CD4-positive, alpha-beta T cell treated with Interleukin-10 for 1 hour (primary cell): ENCODE results near the gene LAD1.
A peak's percentile ranks its signal among the peaks of the same experiment; 100 is the strongest.

ENCODE experiments used
- DNase-seq: peaks from one replicate; pipeline ENCODE4 v3.0.0-alpha.2; 2020

Gene LAD1

DNA sequence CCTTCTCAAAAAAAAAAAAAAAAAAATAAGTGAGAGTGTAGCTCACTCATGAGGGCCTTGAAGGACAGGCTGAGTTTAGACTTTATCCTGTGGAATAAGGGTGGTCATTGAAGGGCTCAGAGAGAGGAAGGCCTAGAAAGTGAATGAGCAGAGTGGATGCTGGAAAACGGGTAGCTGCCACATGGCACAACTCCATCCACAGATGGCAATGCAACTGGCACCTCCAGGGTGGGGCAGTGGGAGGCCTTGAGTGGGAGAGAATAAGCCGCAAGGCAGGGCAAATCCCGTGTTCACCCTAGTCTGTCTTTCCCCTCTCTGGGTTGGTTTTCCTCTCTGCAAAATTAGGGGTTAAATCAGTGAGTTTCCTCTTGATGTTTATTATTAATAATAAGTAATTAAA is 19.3 kb upstream of the LAD1 start:
- no peak for DNase-seq

DNA sequence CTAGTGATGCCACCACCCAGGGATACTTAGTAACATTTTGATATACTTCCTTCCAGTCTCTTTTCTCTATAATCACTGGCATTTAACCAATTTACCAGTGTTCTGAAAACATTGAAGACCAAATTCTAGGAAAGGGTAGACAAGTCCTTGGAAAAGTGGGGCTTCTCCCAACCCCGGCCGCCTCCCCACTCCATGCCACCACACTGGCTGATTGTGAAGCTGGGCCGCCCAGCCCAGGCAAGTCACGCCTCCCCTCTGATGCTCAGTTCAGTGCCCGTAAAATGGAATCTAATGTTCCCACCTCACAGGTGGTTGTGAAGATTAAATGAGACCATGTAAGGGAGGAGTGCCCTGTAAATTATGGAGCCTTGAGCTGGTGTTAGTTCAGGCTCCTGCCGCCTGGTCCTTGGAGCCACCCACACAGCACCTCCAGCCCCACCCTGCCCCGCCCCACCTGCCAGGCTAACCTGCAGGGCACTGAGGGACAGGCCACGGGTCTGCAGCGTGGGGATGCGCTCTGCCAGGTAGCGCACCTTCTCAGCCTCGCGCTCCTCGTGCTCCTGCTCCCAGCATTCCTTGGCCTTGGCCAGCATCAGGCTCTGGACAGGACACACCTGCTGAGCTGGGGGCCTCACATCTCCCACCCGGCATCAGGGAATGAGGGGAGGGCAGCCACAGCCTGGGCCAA is 15.1 kb upstream of the LAD1 start:
- DNase-seq = no peak

DNA sequence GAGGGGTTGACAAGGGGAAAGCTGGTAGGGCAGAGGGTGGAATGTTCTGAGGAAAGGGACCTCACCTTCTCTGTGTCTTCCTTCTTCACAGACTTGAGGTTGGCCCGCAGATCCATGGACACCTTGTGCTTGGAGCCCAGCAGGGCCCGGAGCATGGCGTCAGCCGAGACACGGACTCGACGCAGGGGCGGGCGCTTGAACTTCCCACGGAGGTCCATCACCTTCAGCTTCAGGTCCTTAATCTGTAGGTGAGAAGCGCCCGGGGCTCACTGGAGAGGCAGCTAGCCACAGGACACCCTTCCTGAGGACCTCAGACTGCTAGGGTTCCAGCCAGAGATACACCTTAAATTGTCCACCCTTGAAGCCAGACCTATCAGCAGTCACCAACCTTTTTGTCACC is 12.2 kb upstream of the LAD1 start:
- no peak for DNase-seq

DNA sequence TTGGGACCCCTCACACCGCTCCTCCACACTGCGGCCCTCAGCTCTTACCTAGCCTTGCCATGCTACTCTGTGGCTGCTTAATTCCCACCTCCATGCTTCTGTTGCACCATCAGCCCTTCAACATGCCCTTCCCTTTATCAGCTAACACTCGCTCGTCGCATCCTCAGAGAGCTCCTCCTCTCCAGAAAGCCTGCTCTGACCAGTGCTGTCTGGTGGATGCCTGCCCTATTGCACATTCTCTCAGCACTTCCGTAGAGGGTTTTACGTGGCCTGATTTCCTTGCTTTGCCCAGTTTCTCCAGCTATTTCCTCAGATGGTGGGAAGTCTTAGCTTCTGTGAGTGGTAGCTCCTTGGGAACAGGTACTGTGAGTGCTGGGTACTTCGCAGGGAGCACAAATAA is 10.3 kb upstream of the LAD1 start:
- no peak for DNase-seq

DNA sequence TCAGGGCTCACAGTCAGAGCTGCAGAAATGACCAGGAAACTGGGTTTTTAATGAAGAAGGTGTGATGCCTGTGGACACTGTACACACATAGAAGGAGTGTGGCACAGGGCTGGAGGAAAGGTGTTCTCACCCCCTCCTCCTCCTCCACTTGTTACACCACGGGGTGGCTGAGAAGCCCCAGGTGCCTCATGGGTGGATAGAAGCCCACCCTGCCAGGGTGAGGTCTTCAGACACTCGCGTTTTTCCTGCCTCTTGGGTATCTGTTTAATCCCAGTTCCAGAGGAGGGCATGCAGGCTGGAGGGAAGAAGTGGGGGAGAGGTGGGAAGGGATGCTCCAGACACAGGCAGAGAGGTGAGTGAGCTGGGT is 9.7 kb upstream of the LAD1 start:
- no peak for DNase-seq

DNA sequence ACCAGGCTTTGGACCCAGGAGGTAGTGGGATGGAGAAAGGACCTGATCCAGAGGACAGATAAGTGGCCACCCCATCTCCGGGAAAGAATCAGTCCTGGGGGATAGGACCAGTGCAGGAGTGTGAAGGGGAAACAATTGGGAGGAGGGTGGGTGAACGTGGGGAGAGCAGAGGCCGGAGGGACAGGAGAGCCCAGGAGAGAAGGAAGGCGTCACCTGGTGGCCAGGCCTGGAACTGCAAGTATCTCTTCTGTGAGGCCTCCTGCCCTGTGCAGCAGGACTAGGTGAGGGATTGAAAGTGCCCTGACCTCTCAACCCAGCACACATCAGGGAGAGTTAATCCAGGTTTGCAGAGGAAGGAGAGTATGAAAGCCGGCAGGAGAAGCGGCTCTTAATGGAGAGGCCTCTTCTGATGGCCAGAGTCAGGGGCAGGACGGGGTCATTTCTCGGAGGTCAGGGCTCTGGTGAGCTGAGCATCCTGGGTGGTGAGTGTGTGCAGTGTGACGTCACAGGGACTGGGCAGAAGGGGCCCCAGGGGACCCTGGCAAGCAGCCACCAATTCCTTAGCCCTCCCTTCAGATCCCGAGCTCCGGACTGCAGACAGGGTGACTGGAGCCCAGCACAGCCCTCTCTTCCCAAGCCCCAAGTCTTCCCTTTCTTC is 9.2 kb upstream of the LAD1 start:
- peak; percentile 58 for DNase-seq

DNA sequence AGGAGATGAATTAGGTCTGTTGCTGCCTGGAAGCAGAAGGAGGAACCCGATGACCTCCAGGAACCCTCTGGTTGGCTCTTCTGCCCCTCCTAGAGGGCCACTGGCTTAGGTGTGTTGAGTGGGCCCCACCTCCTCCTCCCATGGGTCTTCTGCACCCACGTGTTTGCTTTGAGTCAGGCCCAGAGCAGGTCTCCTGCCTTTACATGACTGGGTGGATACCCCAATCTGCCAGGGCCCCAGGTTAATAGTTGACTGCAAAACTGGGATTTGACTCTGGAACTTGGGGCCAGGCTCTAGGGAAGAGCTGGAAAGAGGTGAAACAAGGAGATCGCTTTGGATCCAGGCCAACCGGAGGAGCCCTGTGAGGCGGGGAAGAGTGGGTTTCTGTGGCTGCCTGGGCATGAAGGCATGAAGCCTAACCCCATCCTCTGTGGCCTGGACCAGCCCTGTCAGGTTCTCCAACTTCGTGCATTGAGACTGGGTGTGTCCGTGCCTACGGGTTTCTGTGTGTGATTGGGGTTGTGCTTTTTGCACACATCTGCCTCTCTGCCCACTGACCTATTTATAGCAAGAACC is 7.8 kb upstream of the LAD1 start:
- no peak for DNase-seq

DNA sequence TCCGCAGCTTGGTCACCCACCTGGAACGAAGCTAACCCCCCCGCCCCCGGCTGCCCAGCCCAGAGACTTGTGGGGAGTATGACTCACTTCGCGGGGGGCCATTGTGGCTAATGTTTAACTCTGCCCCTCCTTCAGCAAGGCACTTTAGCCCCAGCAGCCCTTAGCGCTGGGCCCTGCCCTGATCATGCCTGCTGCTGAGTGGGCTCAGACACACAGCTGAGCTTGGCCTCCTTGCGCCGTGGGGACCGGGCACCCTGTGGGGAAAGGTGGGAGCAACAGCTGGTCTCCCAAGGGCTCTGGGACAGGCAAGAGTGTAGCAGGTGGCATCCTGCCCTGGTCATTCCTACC is 6.3 kb upstream of the LAD1 start:
- DNase-seq = no peak

DNA sequence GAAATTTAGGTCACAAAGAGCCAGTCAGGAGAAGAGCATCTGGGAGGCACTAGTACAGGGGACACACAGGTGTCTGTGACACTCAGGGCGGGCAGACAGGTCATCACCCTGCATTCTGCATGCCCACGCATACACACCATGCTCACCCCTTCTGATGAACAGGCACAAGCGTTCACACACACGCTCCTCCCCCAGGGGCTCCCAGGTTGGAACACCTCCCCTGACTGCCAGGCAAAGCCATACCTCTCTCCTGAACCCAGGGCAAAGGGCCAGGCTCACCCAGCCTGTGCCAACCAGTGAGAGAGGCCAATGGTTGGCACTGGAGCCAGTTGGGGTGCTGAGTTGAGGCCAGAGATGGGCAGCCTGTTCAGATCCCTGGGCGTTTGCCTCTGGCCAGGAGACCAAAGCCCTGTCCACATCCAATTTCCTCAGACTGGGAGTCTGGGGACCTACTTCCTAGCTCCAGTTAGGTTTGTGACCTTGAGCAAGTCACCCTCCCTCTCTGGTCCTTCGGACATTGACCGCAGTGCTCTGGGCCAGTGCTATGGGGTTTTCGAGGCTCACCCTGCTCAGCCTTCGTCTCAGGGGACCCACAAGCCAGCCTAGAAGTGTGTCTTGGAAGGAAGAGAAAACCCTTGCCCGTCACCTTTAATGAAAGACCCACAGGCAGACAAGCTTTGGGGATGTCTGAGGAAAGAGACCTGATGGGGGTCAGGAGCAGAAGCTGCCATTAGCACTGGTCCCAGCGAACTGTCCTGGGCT is 5.8 kb upstream of the LAD1 start:
- DNase-seq = no peak

DNA sequence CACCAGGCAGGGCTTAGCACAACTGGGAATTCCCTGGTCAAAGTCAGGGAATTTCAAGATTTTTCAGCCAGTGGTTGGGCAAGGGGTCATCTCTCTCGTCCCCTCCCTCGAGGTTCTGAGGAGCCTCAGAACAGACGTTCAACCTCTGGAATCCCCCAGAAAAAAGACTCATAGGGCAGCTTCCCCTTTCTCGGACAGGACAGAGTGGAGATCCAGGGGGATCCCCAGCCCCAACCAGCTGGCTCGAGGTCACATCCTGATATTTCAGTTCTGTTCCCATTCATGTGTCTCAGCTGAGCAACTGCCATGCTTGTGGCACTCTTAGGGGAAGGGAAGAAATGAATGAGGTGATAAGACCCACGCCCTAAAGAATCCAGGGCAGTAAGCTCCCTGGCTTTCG is 4.9 kb upstream of the LAD1 start:
- DNase-seq = no peak

DNA sequence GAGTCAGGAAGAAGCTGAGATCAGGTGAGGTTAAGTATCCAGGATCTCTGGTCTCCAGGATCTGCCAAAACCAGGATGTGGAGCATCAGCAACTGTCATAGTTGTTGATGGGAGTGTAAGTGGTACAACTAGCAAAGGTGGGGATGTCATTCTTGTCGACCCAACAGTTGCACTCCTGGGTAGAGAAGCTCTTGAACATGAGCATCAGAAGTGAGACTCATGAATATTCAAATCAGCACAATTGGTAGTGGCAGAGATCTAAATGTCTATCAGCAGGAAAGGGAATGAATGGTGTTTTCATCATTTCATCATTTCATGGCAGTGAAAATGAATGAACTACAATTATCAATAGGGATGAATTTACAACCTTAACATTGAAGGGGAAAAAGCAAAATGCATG is 4.2 kb upstream of the LAD1 start:
- DNase-seq = no peak

DNA sequence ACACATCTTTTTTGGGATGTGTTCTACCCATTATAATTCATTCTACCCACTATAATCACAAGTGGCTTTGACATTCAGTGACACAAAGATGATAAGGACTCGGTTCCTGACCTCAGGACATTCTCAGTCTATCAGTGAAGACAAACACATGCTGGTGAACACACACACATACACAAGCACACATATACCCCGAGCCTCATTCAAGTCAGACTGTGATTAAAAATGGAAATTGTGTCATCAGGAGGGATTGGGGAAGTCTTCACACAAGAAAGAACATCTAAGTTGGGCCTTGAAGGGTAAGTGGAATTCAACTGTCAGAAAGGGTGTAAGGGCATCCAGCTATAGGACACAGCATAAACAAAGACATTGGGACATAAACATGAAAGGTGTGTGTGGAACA is 2.6 kb upstream of the LAD1 start:
- no peak for DNase-seq

DNA sequence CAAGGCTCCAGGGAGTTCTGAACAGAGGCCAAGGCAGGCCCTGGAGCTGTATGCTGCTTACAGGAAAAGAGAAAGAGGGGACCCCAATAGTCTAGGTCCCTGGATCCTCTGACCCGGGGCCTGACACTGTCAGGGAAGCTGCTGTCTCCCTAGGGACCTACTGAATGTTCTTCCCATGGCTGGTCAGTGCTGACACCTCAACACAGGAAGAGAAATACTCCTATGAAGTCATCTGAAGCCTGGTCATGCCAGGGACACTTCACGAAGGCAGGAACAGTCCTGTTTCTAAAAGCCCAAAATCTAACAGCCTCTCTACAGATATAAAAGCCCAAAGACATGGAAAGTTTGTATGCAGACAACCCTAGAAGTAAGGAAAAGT is 1.7 kb upstream of the LAD1 start:
- no peak for DNase-seq

DNA sequence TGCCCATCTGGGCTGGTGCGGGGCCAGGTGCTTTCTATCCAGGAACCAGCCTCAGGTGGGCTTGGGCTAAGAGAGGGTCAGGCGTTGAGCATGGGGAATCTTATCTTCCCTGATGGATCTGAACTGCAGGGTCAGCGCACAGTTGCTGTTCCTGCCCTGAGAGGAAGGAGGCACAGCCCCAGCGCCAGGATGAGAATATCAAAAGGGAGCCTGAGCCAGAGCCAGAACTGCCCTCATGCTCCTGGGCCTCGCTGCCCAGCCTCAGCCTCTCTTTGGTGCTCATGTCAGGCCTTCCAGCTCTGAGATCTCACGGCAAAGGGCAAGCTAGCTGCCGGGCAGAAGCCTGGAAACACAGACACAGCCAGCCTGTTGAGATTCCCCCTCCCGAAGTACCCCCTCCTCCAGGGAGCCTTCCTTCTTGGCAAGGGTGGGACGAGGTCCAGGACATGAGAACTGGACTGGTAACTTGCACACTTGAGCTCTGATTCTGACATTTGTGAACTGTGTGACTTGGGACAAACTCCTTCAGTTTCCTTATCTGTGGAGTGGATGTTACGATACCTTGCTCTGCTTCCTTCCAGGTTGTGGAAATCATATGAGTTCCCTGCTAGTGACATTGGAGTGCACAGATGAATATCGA is 1.2 kb upstream of the LAD1 start:
- no peak for DNase-seq

DNA sequence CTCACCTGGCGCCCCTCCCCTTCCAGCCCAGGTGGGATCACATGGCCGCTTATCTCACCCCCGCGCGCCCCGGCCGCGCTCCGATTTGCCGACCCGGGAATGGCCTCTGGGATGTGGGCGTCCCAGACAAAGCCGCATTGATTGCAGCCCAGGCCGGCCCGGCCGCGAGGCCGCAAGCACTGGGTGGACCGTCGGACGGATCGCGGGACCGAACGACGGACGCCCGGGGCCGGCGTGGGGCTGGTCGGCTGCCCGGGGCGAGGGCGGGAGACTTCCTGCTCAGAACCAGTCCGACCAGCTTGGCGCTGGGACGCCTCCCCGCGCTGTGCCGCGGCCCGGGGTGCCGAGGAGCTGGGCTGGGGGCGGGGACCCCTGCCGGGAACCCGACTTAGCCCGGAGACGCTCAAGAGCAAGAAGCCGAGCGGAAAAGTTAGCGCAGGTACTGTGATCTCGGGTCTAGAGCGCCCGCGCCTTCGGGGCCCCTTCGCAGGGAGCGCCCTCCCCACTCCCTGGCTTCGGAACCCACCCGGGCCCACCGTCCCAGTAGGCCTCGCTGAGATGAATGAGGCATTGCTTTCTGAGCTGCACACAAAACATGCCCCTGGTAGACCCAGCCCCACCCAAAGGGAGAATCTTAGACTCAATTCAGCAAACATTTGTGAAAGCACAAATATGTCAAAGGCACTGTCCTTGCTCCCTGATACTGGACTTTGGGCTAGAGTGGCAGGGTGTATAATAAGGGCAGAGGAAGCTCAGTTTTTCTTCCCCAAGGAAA is 415 bp upstream of the LAD1 start:
- no peak for DNase-seq

DNA sequence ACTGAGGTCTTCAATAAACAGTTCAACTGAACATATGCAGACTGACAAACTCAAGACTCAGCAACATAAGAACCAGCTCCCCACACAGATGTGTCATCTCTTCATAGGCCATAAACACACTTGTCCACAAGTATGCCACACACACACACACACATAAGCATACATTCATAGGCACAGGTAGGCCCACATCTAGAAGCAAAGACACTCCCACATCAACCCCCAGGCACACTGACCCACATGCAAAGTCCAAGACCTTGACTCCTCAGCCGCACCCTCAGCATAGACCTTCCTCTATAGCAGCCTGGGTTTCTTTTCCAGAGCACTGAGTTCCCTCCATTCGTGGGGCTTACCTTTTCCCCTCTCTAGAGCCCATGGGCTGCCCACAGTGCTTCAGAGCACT is 1.4 kb downstream of the LAD1 start:
- no peak for DNase-seq

DNA sequence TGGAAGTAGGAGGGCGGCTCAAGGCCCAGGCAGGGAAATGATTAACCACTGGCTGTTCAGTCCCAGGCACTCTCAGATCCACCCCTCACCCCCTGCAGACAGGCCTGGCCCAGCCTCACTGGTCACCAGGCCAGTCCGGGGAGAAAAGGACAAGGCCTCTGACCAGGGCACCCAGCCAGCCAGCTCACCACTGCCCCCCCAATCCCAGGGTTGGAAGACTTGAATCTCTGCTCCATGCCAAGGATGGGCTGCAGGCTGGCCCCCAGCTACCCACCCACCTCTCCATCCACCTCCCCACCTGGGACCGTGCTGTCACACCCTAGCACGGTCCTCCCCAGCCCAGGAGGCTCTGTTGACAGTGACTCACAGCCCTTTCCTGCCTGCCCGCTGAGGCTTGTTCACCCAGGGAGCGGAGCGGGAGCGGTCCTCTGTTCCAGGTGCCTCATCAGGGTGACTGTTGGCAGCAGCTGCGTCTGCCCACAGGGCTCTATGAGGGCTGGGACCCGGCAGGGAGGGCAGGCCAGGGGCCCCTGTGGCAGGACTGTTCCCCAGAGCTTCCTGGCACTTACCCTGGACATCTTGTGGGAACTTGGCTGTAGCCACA is 2.2 kb downstream of the LAD1 start:
- DNase-seq = no peak

DNA sequence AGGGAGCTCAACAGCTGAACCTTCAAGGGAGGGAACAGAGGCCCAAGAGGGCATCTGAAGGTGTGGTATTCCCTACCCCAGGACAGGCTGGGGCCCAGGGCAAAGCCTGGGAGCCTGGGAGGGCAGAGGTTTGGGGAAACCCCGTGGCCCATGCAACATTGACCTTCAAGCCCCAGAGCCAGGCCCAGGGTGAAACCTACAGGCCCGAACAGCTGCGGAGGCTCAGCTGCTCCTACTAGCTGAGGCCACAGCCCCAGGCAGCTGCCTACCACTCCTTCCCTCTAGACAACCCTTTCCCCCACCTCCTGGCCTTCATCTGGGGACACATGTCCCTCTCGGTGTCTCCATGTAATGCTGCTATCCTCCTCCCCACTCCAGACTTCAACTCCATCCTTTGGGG is 3.2 kb downstream of the LAD1 start:
- DNase-seq = no peak

DNA sequence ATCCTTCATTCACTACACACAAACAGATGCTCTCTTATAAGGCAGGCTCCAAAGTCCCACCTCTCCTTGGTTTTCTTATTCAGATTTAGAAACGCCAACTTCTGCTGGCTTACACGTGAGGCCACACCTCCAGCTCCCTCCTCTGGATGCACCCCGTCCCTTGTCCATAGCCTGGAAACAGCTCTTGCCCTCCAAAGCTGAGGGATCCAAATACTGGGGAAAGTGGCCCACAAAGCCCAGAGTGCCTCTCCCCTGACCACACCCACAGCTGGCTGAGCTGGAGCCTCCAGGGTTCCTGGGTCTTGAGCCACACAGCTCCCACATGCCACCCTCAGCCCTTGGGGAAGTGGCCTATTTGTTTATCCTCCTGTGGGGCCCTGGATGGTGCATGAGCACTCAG is 4.5 kb downstream of the LAD1 start:
- no peak for DNase-seq

DNA sequence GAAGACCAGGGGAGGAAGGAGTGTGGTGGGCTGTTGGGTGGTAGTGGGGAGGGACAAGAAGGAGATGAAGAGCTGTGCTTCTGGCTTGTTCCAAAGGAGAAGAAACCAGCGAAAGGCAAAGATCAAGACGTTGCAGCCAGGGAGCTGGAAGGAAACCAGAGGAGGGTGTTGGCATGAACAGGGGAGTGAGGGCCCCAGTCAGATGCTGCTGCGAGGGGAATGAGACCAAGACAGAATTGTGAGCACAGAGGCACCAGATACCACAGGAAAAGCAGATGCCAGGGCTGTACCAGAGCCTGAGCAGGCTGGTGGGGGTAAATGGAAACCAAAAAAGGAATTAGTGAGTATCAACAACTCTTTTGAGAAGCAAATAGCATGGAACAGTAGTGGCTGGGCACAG is 6.0 kb downstream of the LAD1 start:
- DNase-seq = no peak

DNA sequence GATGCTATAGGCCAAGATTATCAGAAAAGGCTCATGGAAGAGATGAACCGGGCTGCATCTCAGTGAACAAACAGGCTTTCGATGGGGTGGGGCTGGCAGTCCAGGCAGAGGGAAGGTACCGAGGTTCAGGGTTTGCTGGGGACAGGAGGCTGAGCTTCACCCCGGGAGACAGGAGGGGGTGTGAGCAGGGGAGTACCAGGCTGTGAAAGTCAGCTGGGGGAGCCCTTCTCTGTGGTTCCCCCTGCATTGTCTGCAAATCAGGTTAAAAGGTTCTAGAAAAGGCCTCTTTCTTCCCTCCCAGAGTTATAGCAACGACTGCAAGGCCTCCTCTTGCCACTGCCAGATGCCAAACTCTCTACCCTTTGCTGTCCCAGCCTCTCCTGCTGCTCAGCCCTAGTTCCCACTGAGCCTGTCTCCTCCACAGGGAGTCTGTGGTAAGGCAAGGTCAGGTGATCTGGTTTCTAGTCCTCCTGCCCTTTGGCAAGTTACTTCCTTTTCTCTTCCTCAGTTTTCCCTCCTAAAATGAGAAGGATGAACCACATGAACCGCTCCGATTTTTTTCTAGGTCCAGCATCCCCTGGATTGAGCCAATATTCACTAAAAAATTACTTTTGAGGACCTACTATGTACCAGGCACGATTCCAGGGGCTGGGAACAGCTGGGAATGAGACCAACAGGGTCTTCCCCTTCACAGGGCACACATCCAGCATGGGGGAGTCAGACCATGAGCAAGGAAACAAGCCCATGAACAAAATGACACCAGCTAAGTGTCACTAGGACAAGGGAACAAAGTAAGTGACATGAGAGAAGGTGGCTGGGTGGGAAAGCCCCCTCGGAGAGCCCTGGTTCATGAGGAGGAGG is 7.2 kb downstream of the LAD1 start:
- DNase-seq = no peak

DNA sequence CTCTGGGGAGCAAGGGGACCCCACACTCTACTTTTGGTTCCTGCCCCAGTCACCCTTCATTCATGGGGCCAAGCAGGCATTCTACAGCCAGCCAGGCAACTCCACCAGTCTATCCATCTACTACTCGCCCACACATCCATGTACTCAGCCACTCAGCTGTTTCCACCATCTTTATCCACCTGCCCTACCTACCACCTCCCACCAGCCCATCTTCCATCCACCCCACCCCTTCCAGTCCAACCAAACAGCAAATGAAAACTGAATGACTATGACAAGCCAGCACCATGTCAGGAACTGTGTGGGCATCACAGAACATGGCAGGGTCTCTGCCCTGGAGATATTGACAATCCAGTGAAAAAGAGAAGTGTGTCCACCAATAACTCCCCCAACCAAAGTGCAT is 7.9 kb downstream of the LAD1 start:
- no peak for DNase-seq
